ENCODE measurements around the gene CLSTN2. TPM values are rescaled to one million over a fixed set of nuclear protein-coding genes. Genes with fewer than 3 reads are reported as not detected.
A peak's percentile ranks its signal among the peaks of the same experiment; 100 is the strongest.

Gene CLSTN2
- total and polyA plus RNA-seq, 2 of the 13 experiments (the other 11 are each of a cell fraction or from before 2014, with no cell fraction given) = not detected

- no peak for TF ChIP-seq FOXO4 (CRISPR knock-in tag; conservative IDR thresholded peaks at IDR 0.05)
These were observed 4.8 kb downstream of the CLSTN2 start (continued) for GRCh38 chr3:139939681-139940190.

GRCh38 chr3:139940622-139941021 lies 5.6 kb downstream of the CLSTN2 start:
- H3K36me3 ChIP-seq (replicated peaks in 1 of 2; ENCODE audit: control insufficient read depth in 1 of 2, insufficient read depth in 2 of 2, low read length in 2 of 2) = no peaks in the 10 kb centered on the region
- H3K4me3 ChIP-seq (replicated peaks in 1 of 3; ENCODE audit: insufficient read depth in 1 of 3, low read depth in 2 of 3, low read length in 3 of 3) = no peak overlapping the region
- no peak overlapping the region for H3K9ac ChIP-seq (ENCODE audit: insufficient read depth, low read depth, low read length)
- H3K27ac ChIP-seq (ENCODE audit: extremely low read length, insufficient read depth, low read length) = no peak overlapping the region
- peaks cover 3 to 14% of the 10 kb centered on the region in 2 experiments for H3K27me3 ChIP-seq (ENCODE audit: control insufficient read depth in 1 of 2, insufficient read depth in 2 of 2, low read length in 2 of 2)
- FAIRE-seq (no peak), DNase-seq (ENCODE audit: low spot score) (peak; percentile 56), ATAC-seq (peak; percentile 95)
- POLR2A ChIA-PET = no interaction called here
- no peaks in the 10 kb centered on the region for H3K79me2 ChIP-seq (ENCODE audit: insufficient read depth, low read length)
- peaks cover 22% of the 10 kb centered on the region for H3K4me1 ChIP-seq (ENCODE audit: insufficient read depth, low read length)
- H3K9me3 ChIP-seq (ENCODE audit: low read length) = no peaks in the 10 kb centered on the region
- no peaks in the 10 kb centered on the region for H4K20me1 ChIP-seq (ENCODE audit: insufficient read depth, low read length)
- CTCF ChIA-PET (ENCODE audit: low intra/inter-chr PET ratio, low total read pairs) = no interaction called here
- no peak overlapping the region for H2AFZ ChIP-seq (ENCODE audit: low read length)
- in situ Hi-C loops (cut with HindIII; ENCODE audit: extremely low pct_ligation_motif_present, low pct_unique_long_range_greater_than_20kb) (no loop called here), intact Hi-C loops (cut with micrococcal nuclease; ENCODE audit: unreplicated experiment) (no loop called here)
- WGBS (ENCODE audit: low lambda C conversion rate) = 0% methylated on average over 1 of the region's 1 CpG
- no peak overlapping the region for H3K4me2 ChIP-seq (ENCODE audit: low read depth, low read length)
- no TSS peak for BruUV-seq (replicated peaks)
- TF ChIP-seq TMF1 (CRISPR knock-in tag; IDR thresholded peaks at IDR 0.05; ENCODE audit: low read depth) (no peak), HOXA5 (CRISPR knock-in tag; IDR thresholded peaks at IDR 0.05) (no peak), ZMAT3 (CRISPR knock-in tag; conservative IDR thresholded peaks at IDR 0.05) (no peak), ZFYVE20 (CRISPR knock-in tag; IDR thresholded peaks at IDR 0.05; ENCODE audit: borderline replicate concordance, low read depth) (no peak), ZBTB8A (CRISPR knock-in tag; IDR thresholded peaks at IDR 0.05; ENCODE audit: borderline replicate concordance, low read depth) (no peak), ZFP91 (CRISPR knock-in tag; IDR thresholded peaks at IDR 0.05; ENCODE audit: borderline replicate concordance) (no peak), NR2F6 (IDR thresholded peaks at IDR 0.05) (peak; percentile 58; the same call in 1 of the 2 replicates), NR2F6 (CRISPR knock-in tag; IDR thresholded peaks at IDR 0.05) (peak; percentile 46; the same call in 1 of the 2 replicates), FOXP1 (IDR thresholded peaks at IDR 0.05) (no peak), FOXP1 (CRISPR knock-in tag; IDR thresholded peaks at IDR 0.05) (peak; percentile 19; the same call in 1 of the 2 replicates), MAFF (IDR thresholded peaks at IDR 0.05; ENCODE audit: low read depth, low read length) (peak; percentile 47; the same call in 1 of the 2 replicates), CBFB (CRISPR knock-in tag; IDR thresholded peaks at IDR 0.05) (no peak), AGO1 (IDR thresholded peaks at IDR 0.05; ENCODE audit: low read depth, low read length, poor library complexity, severe bottlenecking) (no peak), PITX1 (CRISPR knock-in tag; IDR thresholded peaks at IDR 0.05) (no peak), NR2F2 (IDR thresholded peaks at IDR 0.05; ENCODE audit: borderline replicate concordance, low read depth) (peak; percentile 30; the same call in 1 of the 2 replicates), GATAD2A (CRISPR knock-in tag; IDR thresholded peaks at IDR 0.05) (peak; percentile 37; the same call in 1 of the 2 replicates), PPARG (CRISPR knock-in tag; conservative IDR thresholded peaks at IDR 0.05) (0 out of 2 replicates have a peak, but pooled peaks have one; percentile 12), ARHGAP35 (CRISPR knock-in tag; IDR thresholded peaks at IDR 0.05; ENCODE audit: borderline replicate concordance) (no peak), ZBTB43 (CRISPR knock-in tag; conservative IDR thresholded peaks at IDR 0.05) (peak; percentile 61), NCOA1 (CRISPR knock-in tag; IDR thresholded peaks at IDR 0.05) (no peak), ZNF558 (CRISPR knock-in tag; IDR thresholded peaks at IDR 0.05; ENCODE audit: borderline replicate concordance) (no peak)
